Natural killer cell (primary cell): ENCODE data around the gene NRARP. TPM values are rescaled to one million over a fixed set of nuclear protein-coding genes. Genes with fewer than 3 reads are reported as not detected.

Source experiments
- ATAC-seq, 3 donors: fragments of 150-1000 bp in 2 of 3; fragments of 200-7000 bp in 1 of 3; cut with Tn5 transposase; 1 replicate in 1 of 3; 2 replicates in 2 of 3; pipeline ENCODE4 v1.10.0; 2021; ENCODE audit warnings: mild to moderate bottlenecking in 2 of 3, moderate library complexity in 2 of 3
- DNase-seq, 2 donors: peaks; one replicate each; pipeline versions ENCODE4 v3.0.0 to v3.0.0-alpha.2; 2013 to 2021; ENCODE audit warnings: mixed read lengths in 1 of 2
- H3K27ac ChIP-seq: one replicate; pipeline ENCODE4 v1.5.1; 2013; ENCODE audit warnings: mild to moderate bottlenecking, low read length
- H3K27me3 ChIP-seq: one replicate; pipeline ENCODE4 v1.6.1; 2013; ENCODE audit warnings: low read length; ENCODE audit not compliant: control insufficient read depth, insufficient read depth
- H3K36me3 ChIP-seq: one replicate; pipeline ENCODE4 v1.6.1; 2013; ENCODE audit warnings: low read length; ENCODE audit not compliant: control insufficient read depth, insufficient read depth
- H3K4me1 ChIP-seq: one replicate; pipeline ENCODE4 v1.6.1; 2013; ENCODE audit warnings: low read length; ENCODE audit not compliant: control insufficient read depth, insufficient read depth
- H3K4me3 ChIP-seq: one replicate; pipeline ENCODE4 v1.5.1; 2013; ENCODE audit warnings: low read length
- H3K9me3 ChIP-seq: one replicate; pipeline ENCODE4 v1.6.1; 2013; ENCODE audit warnings: low read length; ENCODE audit not compliant: control insufficient read depth, insufficient read depth
- H3K27ac Mint-ChIP-seq, 2 donors: one replicate each; pipeline ENCODE4 v1.8.0; 2022; ENCODE audit warnings: mild to moderate bottlenecking in 2 of 2, mixed read lengths in 2 of 2, moderate library complexity in 1 of 2
- H3K27me3 Mint-ChIP-seq, 2 donors: one replicate each; pipeline ENCODE4 v1.8.0; 2022; ENCODE audit warnings: low read depth in 2 of 2, mixed read lengths in 2 of 2
- H3K36me3 Mint-ChIP-seq: one replicate; pipeline ENCODE4 v1.8.0; 2022; ENCODE audit warnings: mixed read lengths
- H3K4me1 Mint-ChIP-seq, 2 donors: one replicate each; pipeline ENCODE4 v1.8.0; 2022; ENCODE audit warnings: mixed read lengths in 2 of 2
- H3K4me3 Mint-ChIP-seq: one replicate; pipeline ENCODE4 v1.8.0; 2022; ENCODE audit warnings: mild to moderate bottlenecking, moderate library complexity, mixed read lengths
- H3K9me3 Mint-ChIP-seq, 2 donors: one replicate each; pipeline ENCODE4 v1.8.0; 2022; ENCODE audit warnings: mixed read lengths in 2 of 2
- CTCF ChIP-seq: fragments of 200-600 bp; IDR thresholded peaks from one replicate; pipeline ENCODE4 v1.8.0; 2022; ENCODE audit warnings: antibody characterized with exemption
- WGBS: methylation state at CpG from one replicate; pipeline ENCODE4 v1.1.7; 2013; ENCODE audit warnings: missing lambda C conversion rate; ENCODE audit not compliant: insufficient coverage; 5-methylcytosine and 5-hydroxymethylcytosine counted together
- intact Hi-C: fragments of 100-400 bp; cut with micrococcal nuclease; formaldehyde crosslinking; loops from one replicate; pipeline ENCODE4 v1.14.2; 2022
- total RNA-seq, 4 donors: library from RNA; stranded (reverse); fragments of 120-200 nt in 1 of 4; gene quantifications; one replicate each; pipeline versions ENCODE4 v1.2.3 to v1.2.4, GENCODE V29; 2013 to 2022

Gene NRARP
- total RNA-seq, 3 donors from 2014 or later (not counting 1 experiment from before 2014, with no cell fraction given) = 0.88 to 2.3 (median 1.2) TPM

- Histone ChIP-seq H3K27me3 (no peaks in the 10 kb centered on the region), H3K4me1 (no peaks in the 10 kb centered on the region), H3K36me3 (no peaks in the 10 kb centered on the region), H3K27ac (no peak overlapping the region), H3K4me3 (no peak overlapping the region), H3K9me3 (no peaks in the 10 kb centered on the region)
- no peaks in the 10 kb centered on the region for H3K4me1 Mint-ChIP-seq
- intact Hi-C loops = no loop called here
- no peak overlapping the region for H3K4me3 Mint-ChIP-seq
- DNase-seq (no peak), ATAC-seq (no peak)
- no peaks in the 10 kb centered on the region for H3K27me3 Mint-ChIP-seq
- no peak for TF ChIP-seq CTCF
- H3K27ac Mint-ChIP-seq = no peak overlapping the region
- no peaks in the 10 kb centered on the region for H3K36me3 Mint-ChIP-seq
- WGBS = 93% methylated on average over 4 of the region's 7 CpGs
- H3K9me3 Mint-ChIP-seq = peaks cover 0 to 8% of the 10 kb centered on the region in 2 donors
These were observed 37.2 kb upstream of the NRARP start for GRCh38 chr9:137339045-137339907.

GRCh38 chr9:137336735-137337134 lies 34.7 kb upstream of the NRARP start:
- no peak for DNase-seq
- Mint-ChIP-seq H3K27me3 (no peaks in the 10 kb centered on the region), H3K4me3 (no peak overlapping the region), H3K4me1 (no peaks in the 10 kb centered on the region), H3K27ac (no peak overlapping the region), H3K36me3 (no peaks in the 10 kb centered on the region), H3K9me3 (peaks cover 0 to 8% of the 10 kb centered on the region in 2 donors)
- Histone ChIP-seq H3K4me3 (no peak overlapping the region), H3K27ac (no peak overlapping the region), H3K9me3 (no peaks in the 10 kb centered on the region), H3K27me3 (no peaks in the 10 kb centered on the region), H3K36me3 (no peaks in the 10 kb centered on the region), H3K4me1 (no peaks in the 10 kb centered on the region)
- no CpG with 5 or more reads among the region's 2 CpGs for WGBS
- no peak for ATAC-seq
- intact Hi-C loops = no loop called here
- no peak for TF ChIP-seq CTCF

- Histone ChIP-seq H3K27ac (no peak overlapping the region), H3K4me1 (no peaks in the 10 kb centered on the region), H3K9me3 (no peaks in the 10 kb centered on the region), H3K27me3 (no peaks in the 10 kb centered on the region), H3K36me3 (no peaks in the 10 kb centered on the region), H3K4me3 (no peak overlapping the region)
- Mint-ChIP-seq H3K4me1 (peaks cover 0 to 8% of the 10 kb centered on the region in 2 donors), H3K4me3 (no peak overlapping the region), H3K27me3 (no peaks in the 10 kb centered on the region), H3K9me3 (peaks cover 4 to 11% of the 10 kb centered on the region in 2 donors), H3K27ac (no peak overlapping the region), H3K36me3 (no peaks in the 10 kb centered on the region)
- 78% methylated on average over 21 of the region's 21 CpGs for WGBS
- no peak for DNase-seq
- ATAC-seq = no peak
- intact Hi-C loops = no loop called here
- TF ChIP-seq CTCF = no peak
These were observed 31.1 kb upstream of the NRARP start for GRCh38 chr9:137333016-137333671.
